Activated CD4-positive, alpha-beta T cell treated with anti-CD3 and anti-CD28 coated beads, Interleukin-2, amount 50 U/mL, for 48 hours (primary cell): Measurements from ENCODE around the gene KRT84.

ENCODE experiments used
- DNase-seq, 2 experiments: peaks; one replicate each; pipeline ENCODE4 v3.0.0-alpha.2; 2020

KRT84 gene

DNA sequence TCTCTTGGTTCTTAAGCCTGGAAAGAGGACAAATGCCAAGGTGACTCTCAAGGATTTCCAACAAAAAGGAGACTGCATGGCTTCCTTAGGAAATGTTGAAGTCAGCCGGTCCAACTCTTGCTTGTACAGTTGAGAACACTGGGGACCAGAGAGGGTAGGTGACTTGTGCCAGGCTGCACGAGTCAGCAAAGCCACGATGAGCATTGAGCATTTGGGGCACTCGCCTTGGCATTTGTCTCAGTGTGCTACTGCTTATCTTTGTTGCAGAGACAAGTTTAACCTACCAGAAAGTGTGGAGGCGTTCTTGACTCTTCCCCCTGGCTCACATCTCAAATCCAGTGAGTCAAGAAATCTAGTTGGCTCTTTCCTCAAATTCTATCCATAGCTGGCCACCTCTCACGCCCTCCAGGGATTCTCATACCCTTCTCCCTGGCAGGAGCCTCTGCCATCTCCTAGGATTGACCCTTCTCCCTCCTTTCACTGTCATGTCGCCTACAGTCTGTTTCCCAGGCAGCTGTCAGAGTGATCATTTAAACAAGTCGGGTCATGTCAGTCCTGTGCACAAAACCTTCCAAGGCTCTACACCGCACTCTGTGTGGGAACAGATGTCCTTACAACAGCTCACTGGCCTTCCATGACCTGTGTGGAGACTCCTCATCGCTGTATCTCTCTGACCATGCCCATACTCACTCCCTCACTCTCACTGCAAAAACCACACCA lies 47.1 kb downstream of the KRT84 start:
- DNase-seq = no peak

DNA sequence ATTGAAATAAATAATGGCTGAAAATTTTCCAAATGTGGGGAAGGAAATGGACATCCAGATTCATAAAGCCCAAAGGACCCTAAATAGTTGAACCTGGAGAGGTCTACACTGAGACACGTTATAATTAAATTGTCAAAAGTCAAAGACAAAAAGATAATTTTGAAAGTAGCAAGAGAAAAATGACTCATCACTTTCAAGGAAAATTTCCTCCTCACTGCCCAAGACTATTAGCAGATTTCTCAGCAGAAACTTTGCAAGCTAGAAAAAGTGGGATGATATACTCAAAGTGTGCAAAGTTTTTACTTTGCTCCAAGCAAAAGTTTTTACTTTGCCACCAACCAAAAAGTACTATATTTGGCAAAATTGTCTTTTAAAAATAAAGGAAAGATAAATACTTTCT lies 48.4 kb downstream of the KRT84 start:
- DNase-seq = no peak

DNA sequence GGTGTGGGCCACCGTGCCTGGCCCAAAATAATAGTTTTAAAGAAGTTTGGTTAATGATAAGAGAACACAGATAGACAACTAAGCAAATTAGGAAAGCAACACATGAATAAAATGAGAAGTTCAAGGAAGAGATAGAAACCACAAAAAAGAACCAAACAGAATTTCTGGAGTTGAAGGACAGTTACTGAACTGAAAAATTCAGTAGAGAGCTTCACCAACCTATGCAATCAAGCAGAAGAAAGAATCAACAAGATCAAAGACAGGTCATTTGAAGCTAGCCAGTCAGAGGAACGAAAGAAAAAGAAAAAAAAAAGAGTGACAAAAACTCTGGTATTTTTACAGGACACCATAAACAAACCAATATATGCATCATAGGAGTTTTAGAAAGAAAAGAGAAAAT lies 48.8 kb downstream of the KRT84 start:
- DNase-seq = no peak

DNA sequence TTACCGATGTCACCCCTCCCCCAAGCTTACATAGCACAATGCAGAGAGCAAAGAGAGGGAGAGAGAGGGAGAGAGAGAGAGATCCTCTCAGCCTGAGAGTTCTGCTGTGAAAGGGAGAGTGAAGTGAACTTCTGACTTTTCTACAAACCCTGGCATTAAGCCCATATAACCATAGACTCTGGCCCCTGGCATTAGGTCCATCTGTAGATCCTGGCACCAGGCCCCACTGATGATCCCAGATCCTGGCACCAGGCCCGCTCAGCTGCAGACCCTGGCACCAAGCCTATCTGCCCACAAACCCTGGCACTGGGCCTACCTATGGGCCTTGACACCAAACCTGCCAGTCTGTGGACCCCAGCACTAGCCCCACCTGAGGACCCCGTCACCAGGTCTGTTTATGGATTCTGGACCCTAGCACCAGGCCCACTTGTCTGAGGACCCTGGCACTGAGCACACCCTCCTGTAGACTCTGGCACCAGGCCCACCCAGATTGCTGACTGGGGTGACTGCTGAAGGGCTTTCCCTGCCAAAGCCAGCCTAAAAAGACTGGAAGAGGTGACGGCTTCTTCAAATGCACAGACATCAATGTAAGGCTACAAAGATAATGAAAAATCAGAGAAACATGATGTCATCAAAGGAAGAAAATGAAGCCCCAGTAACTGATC lies 49.7 kb downstream of the KRT84 start:
- no peak for DNase-seq

DNA sequence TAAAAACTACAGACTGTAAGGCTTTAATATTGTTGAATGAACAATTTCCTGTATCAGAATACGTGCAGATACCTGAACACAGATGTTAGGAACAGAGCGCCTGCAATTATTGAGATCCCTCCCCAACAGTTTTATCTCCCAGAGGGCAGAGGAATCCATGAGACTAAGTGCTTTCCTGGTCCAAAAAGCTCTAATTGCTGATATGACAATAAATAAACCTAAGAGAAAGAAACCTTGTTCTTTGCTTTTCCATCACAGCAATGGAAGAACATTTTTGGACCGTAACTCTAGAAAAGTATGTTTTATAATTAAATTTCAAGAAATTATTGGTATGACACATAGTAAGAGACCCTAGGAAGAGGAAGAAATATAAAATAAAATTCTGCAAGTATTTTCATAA lies 51.3 kb downstream of the KRT84 start:
- DNase-seq = no peak

DNA sequence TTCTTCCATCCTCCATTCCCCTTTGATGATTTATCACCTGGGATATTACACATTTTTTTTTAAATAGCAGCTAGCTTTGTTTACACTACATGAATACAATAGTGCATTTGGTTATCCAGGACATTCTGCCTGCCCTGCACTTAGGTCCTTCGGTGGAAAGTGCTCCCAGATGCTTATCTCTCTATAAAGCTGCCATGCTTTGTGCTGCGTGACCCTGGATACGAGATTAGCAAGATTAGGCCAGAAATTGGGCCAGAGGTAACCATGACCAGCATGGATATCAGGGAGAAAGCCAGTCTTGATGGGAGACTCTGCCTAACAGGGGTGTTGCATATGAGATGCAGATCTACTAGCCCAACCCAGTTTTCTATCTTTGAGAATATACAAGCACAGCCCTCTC lies 52.1 kb downstream of the KRT84 start:
- DNase-seq = no peak

DNA sequence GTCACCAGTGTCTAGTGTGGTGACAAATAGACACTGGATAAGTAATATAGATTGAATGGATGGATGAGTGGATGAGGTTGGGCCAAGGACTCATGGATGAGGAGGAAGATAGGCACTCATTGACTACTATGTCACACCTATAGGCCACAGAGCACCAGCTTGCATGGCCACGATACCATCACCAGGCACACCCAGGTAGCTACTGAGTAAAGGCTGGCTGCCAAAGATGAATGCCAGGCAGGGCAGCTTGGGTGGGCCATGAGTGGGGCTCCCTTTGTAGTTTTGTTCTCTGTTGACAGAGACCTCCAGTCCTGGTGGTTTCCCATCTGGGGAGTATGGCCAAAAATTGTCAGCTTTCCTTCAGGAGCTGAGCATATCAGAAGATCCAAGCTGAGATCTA lies 53.1 kb downstream of the KRT84 start:
- DNase-seq = no peak

DNA sequence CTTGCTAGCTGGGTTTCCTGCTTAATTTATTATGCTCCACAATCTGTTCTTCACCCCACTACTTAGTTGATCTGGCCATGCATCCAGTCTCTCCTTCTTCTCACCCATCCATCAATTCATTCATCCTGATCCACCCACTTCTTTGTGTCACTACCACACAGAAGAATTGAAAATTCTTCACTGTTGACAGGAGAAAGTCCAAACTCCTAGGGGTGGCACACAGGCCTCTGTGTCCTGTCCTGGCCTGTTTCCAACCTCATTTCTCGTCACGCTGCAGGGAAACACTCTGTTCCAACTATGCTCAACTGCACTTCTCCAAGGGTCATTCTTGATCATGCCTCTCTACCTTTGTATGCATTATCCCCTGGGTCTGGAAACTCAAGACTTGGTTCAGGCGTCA lies 53.6 kb downstream of the KRT84 start:
- no peak for DNase-seq

DNA sequence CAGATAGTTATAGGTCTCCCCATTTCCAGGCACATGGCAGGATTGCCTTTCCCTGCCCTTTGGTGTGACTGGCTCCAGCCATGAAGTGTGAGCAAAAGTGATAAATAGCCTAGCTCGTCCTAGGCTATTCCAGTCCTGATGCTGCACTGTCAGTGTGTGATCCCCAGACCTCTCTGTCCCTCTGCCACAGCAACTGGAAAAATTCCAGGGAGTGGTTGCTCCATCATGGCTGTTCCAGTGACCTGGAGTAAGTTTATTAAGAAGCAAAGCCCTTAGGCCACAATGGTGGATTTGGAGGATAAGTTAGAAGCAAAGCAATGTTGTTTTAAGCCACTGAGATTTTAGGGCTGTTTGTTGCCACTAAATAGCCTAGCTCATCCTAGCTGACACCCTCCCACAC lies 54.4 kb downstream of the KRT84 start:
- no peak for DNase-seq

DNA sequence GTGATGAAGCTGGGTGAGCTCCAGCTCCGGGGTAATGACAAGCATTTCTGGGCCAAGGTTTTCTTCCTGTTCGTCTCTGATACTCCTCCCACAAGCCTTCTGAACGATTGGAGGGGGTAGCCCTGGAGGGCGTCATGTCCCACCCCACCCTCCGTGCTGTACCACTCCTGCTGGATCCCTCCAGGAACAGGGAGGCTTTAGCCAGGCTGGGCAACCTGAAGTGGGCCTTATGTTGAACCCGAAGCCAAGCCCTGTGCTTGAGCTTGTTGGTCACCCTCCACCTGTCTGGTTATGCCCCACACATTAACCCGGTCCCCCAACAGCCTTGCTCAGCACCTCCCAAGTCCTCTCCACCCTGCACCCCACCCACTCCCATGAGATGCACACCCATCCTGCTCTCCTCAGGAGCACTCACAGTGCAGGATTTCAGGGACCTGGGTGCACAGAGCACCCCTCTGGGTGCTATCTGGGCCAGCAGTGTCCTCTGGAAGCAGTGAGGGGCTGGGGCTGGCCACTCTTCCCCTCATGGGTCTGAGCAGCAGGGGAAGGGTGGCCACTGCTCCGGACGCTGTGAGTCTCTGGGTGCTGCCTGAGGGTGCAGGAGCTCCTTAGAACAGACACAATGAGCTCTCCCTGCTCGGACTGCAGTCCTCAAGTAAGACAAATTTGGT lies 57.5 kb downstream of the KRT84 start:
- no peak for DNase-seq
